HG03442 (cell line): ENCODE results near the gene RPS6KA6.

Experiments used
- ATAC-seq: cut with Tn5 transposase; IDR thresholded peaks from one replicate; pipeline ENCODE4 v1.9.1; 2021; ENCODE audit warnings: mild to moderate bottlenecking, moderate library complexity; ENCODE audit not compliant: unreplicated experiment

RPS6KA6 gene

GRCh38 chrX:84187533-84188319 is at the start of gene RPS6KA6:
Gene RPS6KA6, minus strand, starts transcription at chrX:84188199. Its CDS starts 300 bp downstream, at chrX:84187899.
- peak; percentile 37 for ATAC-seq

- ATAC-seq = no peak
Observed at GRCh38 chrX:84224741-84225140, 36.7 kb upstream of the RPS6KA6 start.

- ATAC-seq = no peak
Observed at GRCh38 chrX:84223261-84223660, 35.3 kb upstream of the RPS6KA6 start.

- ATAC-seq = no peak
Observed at GRCh38 chrX:84221181-84221580, 33.2 kb upstream of the RPS6KA6 start.

GRCh38 chrX:84219551-84219950 is 31.6 kb upstream of the RPS6KA6 start:
- no peak for ATAC-seq

- no peak for ATAC-seq
Observed at GRCh38 chrX:84218726-84219125, 30.7 kb upstream of the RPS6KA6 start.

GRCh38 chrX:84216881-84217280 is 28.9 kb upstream of the RPS6KA6 start:
- no peak for ATAC-seq

GRCh38 chrX:84216406-84216805 is 28.4 kb upstream of the RPS6KA6 start:
- ATAC-seq = no peak

- no peak for ATAC-seq
Observed at GRCh38 chrX:84205276-84205675, 17.3 kb upstream of the RPS6KA6 start.

GRCh38 chrX:84199688-84200087 is 11.7 kb upstream of the RPS6KA6 start:
- no peak for ATAC-seq

GRCh38 chrX:84197550-84197949 is 9.6 kb upstream of the RPS6KA6 start:
- ATAC-seq = no peak

GRCh38 chrX:84192006-84192405 is 4.0 kb upstream of the RPS6KA6 start:
- no peak for ATAC-seq

GRCh38 chrX:84189125-84189524 is 1.1 kb upstream of the RPS6KA6 start:
- ATAC-seq = no peak

- ATAC-seq = peak; percentile 42
Observed at GRCh38 chrX:84188320-84188834, 378 bp upstream of the RPS6KA6 start.

GRCh38 chrX:84186603-84187532 is 1.1 kb downstream of the RPS6KA6 start:
- ATAC-seq = peak; percentile 18

- ATAC-seq = no peak
Observed at GRCh38 chrX:84182516-84182915, 5.5 kb downstream of the RPS6KA6 start.

- no peak for ATAC-seq
Observed at GRCh38 chrX:84175958-84176357, 12.0 kb downstream of the RPS6KA6 start.

- no peak for ATAC-seq
Observed at GRCh38 chrX:84175274-84175673, 12.7 kb downstream of the RPS6KA6 start.

GRCh38 chrX:84174348-84174747 is 13.7 kb downstream of the RPS6KA6 start:
- no peak for ATAC-seq

GRCh38 chrX:84170931-84171330 is 17.1 kb downstream of the RPS6KA6 start:
- ATAC-seq = no peak

GRCh38 chrX:84168574-84168973 is 19.4 kb downstream of the RPS6KA6 start:
- no peak for ATAC-seq

- no peak for ATAC-seq
Observed at GRCh38 chrX:84168095-84168494, 19.9 kb downstream of the RPS6KA6 start.
